Measurements from ENCODE around the gene U2SURP.

DNA sequence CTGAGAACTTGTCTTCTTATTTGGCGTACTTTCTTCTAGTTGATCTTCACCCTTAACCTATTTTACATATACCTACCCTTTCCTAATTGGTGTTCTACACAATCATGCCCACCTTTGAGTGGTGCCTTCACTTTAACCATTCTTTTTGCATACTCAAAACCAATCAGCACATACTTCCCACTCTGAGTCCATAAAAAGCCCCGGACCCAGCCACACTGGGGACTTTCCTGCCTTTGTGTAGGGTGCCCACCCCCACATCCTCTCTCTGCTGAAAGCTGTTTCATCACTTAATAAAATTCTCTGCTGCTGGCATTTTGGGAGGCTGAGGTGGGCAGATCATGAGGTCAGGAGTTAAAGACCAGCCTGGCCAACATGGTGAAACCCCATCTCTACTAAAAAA lies 102.3 kb downstream of the U2SURP start:
- TF ChIP-seq, protein P1, sequence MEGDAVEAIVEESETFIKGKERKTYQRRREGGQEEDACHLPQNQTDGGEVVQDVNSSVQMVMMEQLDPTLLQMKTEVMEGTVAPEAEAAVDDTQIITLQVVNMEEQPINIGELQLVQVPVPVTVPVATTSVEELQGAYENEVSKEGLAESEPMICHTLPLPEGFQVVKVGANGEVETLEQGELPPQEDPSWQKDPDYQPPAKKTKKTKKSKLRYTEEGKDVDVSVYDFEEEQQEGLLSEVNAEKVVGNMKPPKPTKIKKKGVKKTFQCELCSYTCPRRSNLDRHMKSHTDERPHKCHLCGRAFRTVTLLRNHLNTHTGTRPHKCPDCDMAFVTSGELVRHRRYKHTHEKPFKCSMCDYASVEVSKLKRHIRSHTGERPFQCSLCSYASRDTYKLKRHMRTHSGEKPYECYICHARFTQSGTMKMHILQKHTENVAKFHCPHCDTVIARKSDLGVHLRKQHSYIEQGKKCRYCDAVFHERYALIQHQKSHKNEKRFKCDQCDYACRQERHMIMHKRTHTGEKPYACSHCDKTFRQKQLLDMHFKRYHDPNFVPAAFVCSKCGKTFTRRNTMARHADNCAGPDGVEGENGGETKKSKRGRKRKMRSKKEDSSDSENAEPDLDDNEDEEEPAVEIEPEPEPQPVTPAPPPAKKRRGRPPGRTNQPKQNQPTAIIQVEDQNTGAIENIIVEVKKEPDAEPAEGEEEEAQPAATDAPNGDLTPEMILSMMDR (IDR thresholded peaks at IDR 0.05; ENCODE audit: extremely low read depth in 1 of 2, insufficient read depth in 1 of 2, low read depth in 1 of 2, low read length in 2 of 2): no peak
- TF ChIP-seq EZH2 (IDR thresholded peaks at IDR 0.05; ENCODE audit: borderline replicate concordance, low read depth, low read length, severe bottlenecking): no peak
